Caco-2 (cell line): ENCODE measurements around the gene AP5B1. TPM values are rescaled to one million over a fixed set of nuclear protein-coding genes. Genes with fewer than 3 reads are reported as not detected.

Experiments used
- BruUV-seq: library from RNA; stranded (reverse); fragments of 400-500 nt; replicated peaks from 2 replicates; lab custom pipeline; 2021; lab: Mats Ljungman, UMichigan
- CTCF ChIA-PET: fragments of 300-600 bp; sonication (Branson Sonifier 250); formaldehyde crosslinking; loops from one replicate; lab custom pipeline; 2022; ENCODE audit warnings: antibody characterized with exemption; lab: Charles Lee
- POLR2A ChIA-PET: fragments of 300-600 bp; sonication (Branson Sonifier 250); formaldehyde crosslinking; loops from one replicate; lab custom pipeline; 2022; ENCODE audit warnings: antibody characterized with exemption; lab: Charles Lee
- DNase-seq, 2 experiments: peaks; one replicate each; pipeline versions ENCODE4 v3.0.0 to v3.0.0-alpha.2; 2020 to 2022
- H3K27me3 ChIP-seq: replicated peaks from 2 replicates; pipeline ENCODE4 v1.6.0; 2011; ENCODE audit warnings: low read length; ENCODE audit not compliant: control insufficient read depth, insufficient read depth
- H3K36me3 ChIP-seq: 2 replicates; pipeline ENCODE4 v1.5.1; 2011; ENCODE audit warnings: low read length; ENCODE audit not compliant: control insufficient read depth, insufficient read depth
- H3K4me1 ChIP-seq: fragments of 250-450 bp; sonication (Bioruptor Pico); 2 replicates; pipeline ENCODE4 v1.5.1; 2020; ENCODE audit warnings: mild to moderate bottlenecking
- H3K4me3 ChIP-seq: 2 replicates; pipeline ENCODE4 v1.5.1; 2011; ENCODE audit warnings: low read depth, mild to moderate bottlenecking, control low read depth, low read length
- H3K9me3 ChIP-seq: fragments of 250-450 bp; sonication (Bioruptor Pico); 2 replicates; pipeline ENCODE4 v1.5.1; 2020; ENCODE audit warnings: mild to moderate bottlenecking, moderate library complexity
- H3K27ac Mint-ChIP-seq: one replicate; pipeline ENCODE4 v1.8.0; 2022; ENCODE audit warnings: mixed read lengths; ENCODE audit not compliant: unreplicated experiment
- H3K27me3 Mint-ChIP-seq: one replicate; pipeline ENCODE4 v1.8.0; 2022; ENCODE audit warnings: mixed read lengths; ENCODE audit not compliant: insufficient read depth, unreplicated experiment
- H3K36me3 Mint-ChIP-seq: one replicate; pipeline ENCODE4 v1.8.0; 2022; ENCODE audit warnings: mild to moderate bottlenecking, mixed read lengths; ENCODE audit not compliant: insufficient read depth, unreplicated experiment
- H3K4me1 Mint-ChIP-seq: one replicate; pipeline ENCODE4 v1.8.0; 2022; ENCODE audit warnings: low read depth, mixed read lengths; ENCODE audit not compliant: unreplicated experiment
- H3K4me3 Mint-ChIP-seq: one replicate; pipeline ENCODE4 v1.8.0; 2022; ENCODE audit warnings: mild to moderate bottlenecking, moderate library complexity, mixed read lengths; ENCODE audit not compliant: unreplicated experiment
- H3K9me3 Mint-ChIP-seq: one replicate; pipeline ENCODE4 v1.8.0; 2022; ENCODE audit warnings: mixed read lengths; ENCODE audit not compliant: unreplicated experiment
- intact Hi-C: fragments of 100-400 bp; cut with micrococcal nuclease; formaldehyde crosslinking; loops from one replicate; pipeline ENCODE4 v1.10.0; 2022; ENCODE audit not compliant: unreplicated experiment
- total RNA-seq: library from RNA; stranded (reverse); gene quantifications from 2 replicates; pipeline ENCODE4 v1.2.3, GENCODE V29; 2022
- TF ChIP-seq, protein P1 (sequence below), 2 experiments: fragments of 200-600 bp in 1 of 2; IDR thresholded peaks; 1 replicate in 1 of 2; 2 replicates in 1 of 2; pipeline versions ENCODE4 v1.5.1 to v1.8.0; 2011 to 2022; ENCODE audit warnings: antibody characterized with exemption in 1 of 2, control low read depth in 1 of 2, inconsistent platforms in 1 of 2, low read depth in 1 of 2, low read length in 1 of 2, mild to moderate bottlenecking in 1 of 2, moderate library complexity in 1 of 2; ENCODE audit not compliant: insufficient read depth in 1 of 2, severe bottlenecking in 1 of 2, unreplicated experiment in 1 of 2

AP5B1 gene
- total RNA-seq, 1 experiment from 2014 or later, result 19.3 TPM

- Mint-ChIP-seq H3K9me3 (no peaks in the 10 kb centered on the region), H3K4me1 (peaks cover 8% of the 10 kb centered on the region), H3K27me3 (no peaks in the 10 kb centered on the region), H3K36me3 (peaks cover 26% of the 10 kb centered on the region), H3K4me3 (peak overlapping the region; percentile 91), H3K27ac (peak overlapping the region; percentile 75)
- POLR2A ChIA-PET, result interaction anchor here (0.7 to 2.0 kb wide), 4 partner anchors 24 to 78 kb away, joined by 3 to 9 read pairs (median 4); partner anchors contain the start of genes CFL1 and KAT5
- no peaks in the 10 kb centered on the region for H3K9me3 ChIP-seq
- BruUV-seq, result TSS peak; percentile 10
- CTCF ChIA-PET, result interaction anchor here (0.6 to 3.0 kb wide), 23 partner anchors 9 to 165 kb away, joined by 3 to 23 read pairs (median 3); partner anchors contain the start of genes CFL1, FIBP, KAT5 and MUS81
- TF ChIP-seq, protein P1, sequence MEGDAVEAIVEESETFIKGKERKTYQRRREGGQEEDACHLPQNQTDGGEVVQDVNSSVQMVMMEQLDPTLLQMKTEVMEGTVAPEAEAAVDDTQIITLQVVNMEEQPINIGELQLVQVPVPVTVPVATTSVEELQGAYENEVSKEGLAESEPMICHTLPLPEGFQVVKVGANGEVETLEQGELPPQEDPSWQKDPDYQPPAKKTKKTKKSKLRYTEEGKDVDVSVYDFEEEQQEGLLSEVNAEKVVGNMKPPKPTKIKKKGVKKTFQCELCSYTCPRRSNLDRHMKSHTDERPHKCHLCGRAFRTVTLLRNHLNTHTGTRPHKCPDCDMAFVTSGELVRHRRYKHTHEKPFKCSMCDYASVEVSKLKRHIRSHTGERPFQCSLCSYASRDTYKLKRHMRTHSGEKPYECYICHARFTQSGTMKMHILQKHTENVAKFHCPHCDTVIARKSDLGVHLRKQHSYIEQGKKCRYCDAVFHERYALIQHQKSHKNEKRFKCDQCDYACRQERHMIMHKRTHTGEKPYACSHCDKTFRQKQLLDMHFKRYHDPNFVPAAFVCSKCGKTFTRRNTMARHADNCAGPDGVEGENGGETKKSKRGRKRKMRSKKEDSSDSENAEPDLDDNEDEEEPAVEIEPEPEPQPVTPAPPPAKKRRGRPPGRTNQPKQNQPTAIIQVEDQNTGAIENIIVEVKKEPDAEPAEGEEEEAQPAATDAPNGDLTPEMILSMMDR (IDR thresholded peaks at IDR 0.05; ENCODE audit: insufficient read depth in 1 of 2, low read depth in 1 of 2, low read length in 1 of 2, severe bottlenecking in 1 of 2, unreplicated experiment in 1 of 2), result peak; percentile 54 to 71
- H3K36me3 ChIP-seq, result no peaks in the 10 kb centered on the region; the same call in none of the 2 replicates
- H3K4me3 ChIP-seq, result peak overlapping the region; percentile 56
- DNase-seq, result peak; percentile 66 to 82
- intact Hi-C loops, result loop anchor here (2.0 kb wide), 2 partner anchors 37 to 67 kb away; partner anchors contain the start of gene KAT5
- peaks cover 16% of the 10 kb centered on the region for H3K4me1 ChIP-seq
- H3K27me3 ChIP-seq, result no peaks in the 10 kb centered on the region
Observed at GRCh38 chr11:65779919-65780769, 632 bp downstream of the AP5B1 start.

DNA sequence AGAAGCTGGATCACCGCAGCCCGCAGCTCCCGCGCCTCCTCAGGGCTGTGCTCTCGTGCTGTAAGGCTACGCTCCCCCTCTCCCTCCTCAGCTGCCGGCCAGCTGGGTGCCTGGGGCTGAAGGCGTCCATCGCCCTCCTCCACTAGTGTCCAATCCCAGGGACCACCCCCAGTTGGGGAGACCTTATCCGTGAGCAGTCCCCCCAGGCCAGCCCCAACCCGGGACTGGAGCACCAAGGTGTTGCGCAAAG lies 1.2 kb downstream of the AP5B1 start:
- CTCF ChIA-PET, result interaction anchor here (0.6 to 3.0 kb wide), 16 partner anchors 9 to 164 kb away, joined by 3 to 23 read pairs (median 3); partner anchors contain the start of genes FIBP, KAT5, MUS81 and PCNX3
- no peaks in the 10 kb centered on the region; the same call in none of the 2 replicates for H3K36me3 ChIP-seq
- H3K4me1 ChIP-seq, result peaks cover 16% of the 10 kb centered on the region
- TF ChIP-seq, protein P1 (IDR thresholded peaks at IDR 0.05; ENCODE audit: insufficient read depth in 1 of 2, low read depth in 1 of 2, low read length in 1 of 2, severe bottlenecking in 1 of 2, unreplicated experiment in 1 of 2), result no peak
- Mint-ChIP-seq H3K27me3 (no peaks in the 10 kb centered on the region), H3K4me1 (peaks cover 8% of the 10 kb centered on the region), H3K9me3 (no peaks in the 10 kb centered on the region), H3K27ac (peak overlapping the region; percentile 75), H3K36me3 (peaks cover 26% of the 10 kb centered on the region), H3K4me3 (peak overlapping the region; percentile 91)
- no peaks in the 10 kb centered on the region for H3K27me3 ChIP-seq
- DNase-seq, result no peak
- POLR2A ChIA-PET, result interaction anchor here (1.1 to 2.0 kb wide), 2 partner anchors 24 to 38 kb away, joined by 3 to 9 read pairs; no protein-coding TSS in a partner anchor
- H3K9me3 ChIP-seq, result no peaks in the 10 kb centered on the region
- H3K4me3 ChIP-seq, result peak overlapping the region; percentile 56
- intact Hi-C loops, result no loop called here
- BruUV-seq, result no TSS peak

GRCh38 chr11:65778901-65779668 lies 1.7 kb downstream of the AP5B1 start:
- H3K9me3 ChIP-seq, result no peaks in the 10 kb centered on the region
- H3K4me1 ChIP-seq, result peaks cover 16% of the 10 kb centered on the region
- TF ChIP-seq, protein P1 (IDR thresholded peaks at IDR 0.05; ENCODE audit: insufficient read depth in 1 of 2, low read depth in 1 of 2, low read length in 1 of 2, severe bottlenecking in 1 of 2, unreplicated experiment in 1 of 2), result no peak
- H3K4me3 ChIP-seq, result peak overlapping the region; percentile 56
- ChIA-PET POLR2A (interaction anchor here (1.1 kb wide), 1 partner anchor 25 kb away, joined by 3 read pairs; no protein-coding TSS in a partner anchor), CTCF (interaction anchor here (0.6 to 3.0 kb wide), 11 partner anchors 8 to 119 kb away, joined by 3 to 23 read pairs (median 4); partner anchors contain the start of genes FIBP, KAT5 and MUS81)
- peaks cover 8% of the 10 kb centered on the region for H3K4me1 Mint-ChIP-seq
- H3K27ac Mint-ChIP-seq, result no peak overlapping the region
- no peak for DNase-seq
- no peaks in the 10 kb centered on the region for H3K27me3 ChIP-seq
- peaks cover 26% of the 10 kb centered on the region for H3K36me3 Mint-ChIP-seq
- no peaks in the 10 kb centered on the region; the same call in none of the 2 replicates for H3K36me3 ChIP-seq
- H3K27me3 Mint-ChIP-seq, result no peaks in the 10 kb centered on the region
- intact Hi-C loops, result no loop called here
- H3K4me3 Mint-ChIP-seq, result peak overlapping the region; percentile 91
- no TSS peak for BruUV-seq
- H3K9me3 Mint-ChIP-seq, result no peaks in the 10 kb centered on the region
